Lung (tissue), 12 donors: Measurements from ENCODE around the gene SPZ1. TPM values are rescaled to one million over a fixed set of nuclear protein-coding genes. Genes with fewer than 3 reads are reported as not detected.

ENCODE experiments used
- ATAC-seq: fragments of 200-7000 bp; cut with Tn5 transposase; one replicate; pipeline ENCODE4 v1.9.1; 2020; ENCODE audit warnings: moderate number of reproducible peaks; ENCODE audit not compliant: insufficient read depth, low FRiP score
- DNase-seq, 3 donors: peaks; one replicate each; pipeline ENCODE4 v3.0.0-alpha.2; 2013 to 2017
- H3K27ac ChIP-seq, 2 donors: one replicate each; pipeline ENCODE4 v1.5.1; 2013; ENCODE audit warnings: mild to moderate bottlenecking in 2 of 2, moderate library complexity in 2 of 2, control low read depth in 1 of 2, inconsistent platforms in 1 of 2, low read depth in 1 of 2, low read length in 1 of 2
- H3K27me3 ChIP-seq, 3 donors: one replicate each; pipeline ENCODE4 v1.5.1; 2013; ENCODE audit warnings: low read length in 2 of 3; ENCODE audit not compliant: control insufficient read depth in 3 of 3, insufficient read depth in 3 of 3
- H3K36me3 ChIP-seq, 4 donors: one replicate each; pipeline ENCODE4 v1.5.1; 2013; ENCODE audit warnings: low read length in 4 of 4, mild to moderate bottlenecking in 1 of 4, moderate library complexity in 1 of 4; ENCODE audit not compliant: control insufficient read depth in 4 of 4, insufficient read depth in 4 of 4
- H3K4me1 ChIP-seq, 5 donors: one replicate each; pipeline ENCODE4 v1.5.1; 2013; ENCODE audit warnings: low read length in 5 of 5, mild to moderate bottlenecking in 2 of 5, moderate library complexity in 1 of 5; ENCODE audit not compliant: control insufficient read depth in 5 of 5, insufficient read depth in 5 of 5
- H3K4me3 ChIP-seq: one replicate; pipeline ENCODE4 v1.5.1; 2013; ENCODE audit warnings: mild to moderate bottlenecking, control low read depth, moderate library complexity
- H3K9ac ChIP-seq, 2 donors: one replicate each; pipeline ENCODE4 v1.5.1; 2013; ENCODE audit warnings: low read length in 2 of 2, control low read depth in 1 of 2; ENCODE audit not compliant: insufficient read depth in 1 of 2
- H3K9me3 ChIP-seq, 4 donors: one replicate each; pipeline ENCODE4 v1.5.1; 2013; ENCODE audit warnings: low read length in 3 of 4, mild to moderate bottlenecking in 1 of 4, moderate library complexity in 1 of 4; ENCODE audit not compliant: control insufficient read depth in 4 of 4, insufficient read depth in 3 of 4
- CTCF ChIP-seq: IDR thresholded peaks from 2 replicates; pipeline ENCODE4 v1.5.1; 2012; ENCODE audit warnings: mild to moderate bottlenecking; ENCODE audit errors: control extremely low read depth, extremely low read depth
- WGBS, 2 donors: extraction: QIAGEN DNeasy Blood & Tissue Kit; methylation state at CpG; one replicate each; pipeline ENCODE4 v1.1.7; 2013; 5-methylcytosine and 5-hydroxymethylcytosine counted together
- polyA plus RNA-seq, 2 donors: library from polyadenylated mRNA; stranded (reverse); fragments of 200-250 nt; gene quantifications; one replicate each; pipeline ENCODE4 v1.2.1, GENCODE V29; 2013
- total RNA-seq, 2 donors: library from RNA; depleted of rRNA in 1 of 2; stranded (reverse); fragments of >200 nt in 1 of 2; gene quantifications; one replicate each; pipeline ENCODE4 v1.2.1, GENCODE V29; 2014 to 2021
- donor health status: control.
- donor health status: control.
- donor health status: Bipolar disorder and iron deficiency.
- donor health status: healthy.
- donor health status: DM: yes; HTN: yes; CAD: no.

The SPZ1 gene
- total and polyA plus RNA-seq, 4 donors, result not detected

GRCh38 chr5:80360914-80361444, 41.2 kb downstream of the SPZ1 start:
- H3K9ac ChIP-seq, result no peak overlapping the region
- ATAC-seq (no peak), DNase-seq (no peak)
- no peaks in the 10 kb centered on the region for H3K4me1 ChIP-seq
- H3K4me3 ChIP-seq, result no peak overlapping the region
- TF ChIP-seq CTCF, result no peak
- H3K9me3 ChIP-seq, result no peaks in the 10 kb centered on the region
- H3K27me3 ChIP-seq, result no peaks in the 10 kb centered on the region
- H3K36me3 ChIP-seq, result no peaks in the 10 kb centered on the region
- no peak overlapping the region for H3K27ac ChIP-seq

- no peak for DNase-seq
- no peak for TF ChIP-seq CTCF
- 94 to 96% methylated on average over 6 of the region's 6 CpGs for WGBS, 2 donors
Measured at GRCh38 chr5:80364892-80365291, 45.1 kb downstream of the SPZ1 start.

DNA sequence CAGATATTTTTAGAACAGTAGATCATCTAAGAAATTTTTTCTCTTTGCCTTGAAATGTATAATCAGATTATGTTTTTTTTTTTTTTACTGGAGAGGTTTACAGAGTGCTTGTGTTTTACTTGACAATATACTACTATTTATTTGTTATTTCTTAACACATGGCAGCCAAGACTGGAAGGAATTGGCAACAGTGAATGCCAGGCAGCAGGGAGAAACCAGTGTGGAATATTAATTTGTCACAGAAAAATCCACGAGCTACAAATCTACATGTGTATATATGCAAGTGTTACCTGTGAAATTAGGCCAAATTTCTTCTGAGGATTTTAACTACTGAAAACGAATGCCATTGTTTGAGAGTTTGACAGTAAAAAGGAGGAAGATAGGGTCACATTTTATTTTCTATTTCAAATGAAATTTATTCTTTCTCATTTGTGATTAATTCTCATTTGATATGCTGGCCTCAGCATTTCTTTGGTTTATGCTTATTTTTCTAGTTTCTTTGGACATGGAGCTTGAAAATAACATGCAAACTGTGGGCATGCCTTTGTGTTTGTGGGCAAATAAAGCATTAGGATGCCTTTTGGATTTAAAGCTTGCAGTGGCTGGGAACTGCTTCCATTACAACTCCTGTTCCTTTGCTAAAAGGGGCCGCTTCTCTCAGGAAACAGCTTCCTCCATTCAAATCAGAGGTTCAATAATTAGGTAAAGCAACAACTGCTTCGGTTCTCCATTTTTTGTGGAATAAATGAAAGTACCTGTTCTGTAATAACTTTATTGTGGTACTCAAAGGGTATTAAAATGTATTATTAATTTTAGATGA, 49.1 kb downstream of the SPZ1 start:
- ATAC-seq (no peak), DNase-seq (no peak)
- Histone ChIP-seq H3K9me3 (no peaks in the 10 kb centered on the region), H3K9ac (no peak overlapping the region), H3K36me3 (no peaks in the 10 kb centered on the region), H3K4me1 (no peaks in the 10 kb centered on the region), H3K27me3 (no peaks in the 10 kb centered on the region), H3K4me3 (no peak overlapping the region), H3K27ac (no peak overlapping the region)
- TF ChIP-seq CTCF, result no peak
- 81 to 86% methylated on average over 4 of the region's 4 CpGs for WGBS, 2 donors

More at GRCh38 chr5:80364892-80365291, 45.1 kb downstream of the SPZ1 start:
- no peak for ATAC-seq
- no peak overlapping the region for H3K4me3 ChIP-seq
- no peak overlapping the region for H3K9ac ChIP-seq
- no peaks in the 10 kb centered on the region for H3K27me3 ChIP-seq
- no peaks in the 10 kb centered on the region for H3K9me3 ChIP-seq
- no peak overlapping the region for H3K27ac ChIP-seq
- no peaks in the 10 kb centered on the region for H3K36me3 ChIP-seq
- H3K4me1 ChIP-seq, result no peaks in the 10 kb centered on the region
